GM18951 (cell line): ENCODE data around the gene AKAP13.

ENCODE experiments used
- POLR2A ChIP-seq: IDR thresholded peaks from 4 replicates; pipeline ENCODE4 v1.6.1; 2011; ENCODE audit warnings: mild to moderate bottlenecking; ENCODE audit not compliant: insufficient read length, insufficient read depth; ENCODE audit errors: extremely low read depth
- in situ Hi-C: fragments of 300-500 bp; cut with MboI; formaldehyde crosslinking; loops from one replicate; pipeline ENCODE4 v1.12.0; 2022; ENCODE audit warnings: low sequenced_read_pairs, mixed read lengths, inconsistent platforms; ENCODE audit not compliant: unreplicated experiment

AKAP13 gene

GRCh38 chr15:85749261-85750151 is 369.1 kb downstream of the AKAP13 start:
- TF ChIP-seq POLR2A, result no peak
- in situ Hi-C loops, result loop anchor here (10.0 kb wide), 1 partner anchor 85 kb away; no protein-coding TSS in a partner anchor

GRCh38 chr15:85750319-85751290 is 370.2 kb downstream of the AKAP13 start:
- in situ Hi-C loops, result no loop called here

DNA sequence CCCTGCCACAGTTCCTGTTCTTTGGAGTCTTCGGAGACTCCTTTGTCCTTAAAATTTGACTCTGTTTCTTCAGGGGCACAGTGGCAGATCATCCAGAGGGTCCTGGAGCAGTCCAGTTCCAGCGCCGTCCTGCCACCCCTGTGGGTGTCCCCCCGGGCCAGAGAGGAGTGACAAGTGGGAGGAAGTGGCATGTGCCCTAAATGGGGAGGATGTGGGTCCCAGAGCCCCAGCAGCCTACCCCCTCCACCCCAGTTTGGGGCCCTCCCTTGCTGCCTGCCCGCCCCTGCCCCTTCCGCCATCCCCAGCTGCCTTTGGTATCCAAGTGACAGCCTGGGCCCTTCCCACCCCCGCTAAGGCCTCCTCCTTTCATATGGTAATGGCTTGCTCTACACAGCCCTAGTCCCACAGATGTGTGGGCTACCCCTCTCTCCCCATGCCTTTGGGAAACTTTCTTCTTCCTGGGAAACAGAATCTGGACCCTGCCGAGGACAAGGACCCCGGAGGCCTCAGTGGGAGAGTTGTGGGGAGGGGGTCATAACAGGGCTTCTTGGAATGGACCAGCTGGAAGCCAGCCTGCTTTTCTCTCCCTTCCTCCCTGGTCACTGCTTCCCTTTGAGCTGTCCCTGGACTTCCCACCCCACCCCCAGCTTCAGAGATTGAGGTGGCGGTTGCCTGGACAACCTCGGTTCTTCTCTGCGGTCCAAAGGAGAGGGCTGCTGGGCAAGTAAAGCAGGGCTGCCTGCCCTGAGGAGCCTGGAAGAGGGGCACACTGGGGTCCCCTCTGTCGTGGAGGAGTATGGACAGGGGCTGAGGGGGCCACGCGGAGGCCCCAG is 371.1 kb downstream of the AKAP13 start:
- in situ Hi-C loops, result no loop called here
- no peak for TF ChIP-seq POLR2A

More at GRCh38 chr15:85750319-85751290, 370.2 kb downstream of the AKAP13 start:
- TF ChIP-seq POLR2A, result no peak

- in situ Hi-C loops, result no loop called here
- TF ChIP-seq POLR2A, result no peak
Observed at GRCh38 chr15:85752124-85752475, 371.7 kb downstream of the AKAP13 start.

DNA sequence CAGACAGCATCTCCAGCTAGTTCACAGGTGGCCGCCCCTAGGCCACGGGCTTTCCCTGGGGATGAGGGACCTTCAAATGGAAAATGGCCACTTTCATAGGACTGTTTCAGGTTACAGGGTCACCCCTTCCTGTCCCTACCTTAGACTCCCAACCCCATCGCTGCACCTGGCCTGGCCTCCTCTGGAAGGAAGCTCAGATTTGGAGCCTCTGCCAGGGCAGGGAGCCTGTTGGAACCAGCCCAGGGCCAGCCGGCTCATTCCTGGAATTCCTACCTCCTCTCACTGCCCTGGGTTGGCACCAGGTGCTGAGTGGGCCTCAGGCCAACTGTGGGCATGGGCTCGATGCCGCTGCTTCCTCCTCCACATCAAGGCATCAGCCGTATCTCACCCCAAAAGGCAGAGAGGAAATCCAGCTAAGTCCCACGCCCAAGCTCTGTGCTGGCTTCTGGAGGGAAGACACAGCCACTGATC is 372.1 kb downstream of the AKAP13 start:
- no peak for TF ChIP-seq POLR2A
- in situ Hi-C loops, result no loop called here

- no peak for TF ChIP-seq POLR2A
- in situ Hi-C loops, result no loop called here
Observed at GRCh38 chr15:85753261-85753660, 372.9 kb downstream of the AKAP13 start.

DNA sequence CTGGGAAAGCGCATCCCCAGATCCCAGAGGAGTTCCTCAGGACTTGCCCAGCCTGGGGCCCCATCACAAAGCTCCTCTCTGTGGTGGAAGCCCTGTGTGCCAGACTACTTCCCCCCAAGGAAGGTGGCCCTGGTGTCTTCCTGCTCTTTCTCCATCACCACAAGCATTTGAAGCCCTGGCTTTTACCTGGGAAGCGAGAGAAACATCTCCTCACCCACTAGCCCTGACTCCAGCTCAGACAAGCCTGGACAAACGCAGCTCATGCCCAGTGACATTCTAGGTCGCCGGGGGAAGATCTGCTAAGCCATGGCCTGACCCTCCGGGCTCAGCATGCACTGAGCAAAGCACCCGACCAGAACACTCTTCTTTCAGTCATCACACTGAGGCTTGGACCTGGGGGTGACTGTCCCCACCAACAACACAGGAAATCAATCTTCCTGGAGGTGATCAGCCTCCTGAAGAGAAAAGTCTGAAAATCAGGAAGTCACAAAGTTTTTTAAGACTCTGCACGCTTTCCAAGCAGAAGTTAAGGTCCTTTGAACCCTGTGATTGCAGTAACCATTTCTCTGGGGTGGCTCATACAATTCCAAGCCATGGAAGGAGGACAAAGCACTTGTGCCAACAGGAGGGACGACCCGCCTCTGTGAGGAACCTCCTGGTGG is 373.5 kb downstream of the AKAP13 start:
- no peak for TF ChIP-seq POLR2A
- in situ Hi-C loops, result no loop called here

DNA sequence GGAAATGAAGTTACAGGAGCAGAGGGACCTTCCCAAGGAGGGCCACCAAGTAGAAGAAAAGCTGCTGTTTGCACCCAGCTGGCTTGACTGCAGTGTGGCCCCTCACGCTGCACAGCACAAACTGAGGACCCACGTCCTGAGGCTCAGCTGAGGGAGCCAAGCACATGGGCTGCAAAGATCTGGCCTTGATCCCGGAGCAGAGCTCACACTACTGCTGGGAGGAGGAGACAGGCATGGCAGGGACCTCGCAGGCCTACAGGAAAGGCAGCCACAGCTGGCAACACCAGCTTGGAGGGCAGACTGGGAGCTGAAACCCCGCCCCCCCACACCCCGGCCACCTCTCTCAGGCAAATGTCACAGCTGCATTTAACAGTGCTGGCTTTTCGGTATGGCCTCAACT is 374.6 kb downstream of the AKAP13 start:
- in situ Hi-C loops, result no loop called here
- TF ChIP-seq POLR2A, result no peak

DNA sequence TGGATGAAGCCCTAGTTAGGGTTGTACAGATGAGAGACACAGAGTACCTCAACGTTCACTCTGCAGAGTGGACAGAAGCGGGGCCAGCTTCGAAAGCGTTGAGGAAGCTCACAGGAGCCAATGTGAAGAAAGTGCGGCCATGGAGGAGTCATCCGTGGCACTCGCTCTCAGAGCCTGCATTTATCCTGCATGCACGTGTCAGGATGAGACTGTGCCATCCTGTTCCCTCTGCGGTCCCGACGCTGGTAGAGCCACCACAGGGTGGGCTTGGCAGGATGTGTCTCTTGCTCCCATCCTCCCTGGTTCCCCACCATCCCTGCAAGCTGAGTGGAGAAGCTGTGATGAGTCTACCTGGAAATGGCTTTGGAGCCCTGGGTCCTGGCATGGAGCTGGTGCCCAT is 375.1 kb downstream of the AKAP13 start:
- in situ Hi-C loops, result no loop called here
- no peak for TF ChIP-seq POLR2A

GRCh38 chr15:85755942-85756341 is 375.5 kb downstream of the AKAP13 start:
- in situ Hi-C loops, result no loop called here

DNA sequence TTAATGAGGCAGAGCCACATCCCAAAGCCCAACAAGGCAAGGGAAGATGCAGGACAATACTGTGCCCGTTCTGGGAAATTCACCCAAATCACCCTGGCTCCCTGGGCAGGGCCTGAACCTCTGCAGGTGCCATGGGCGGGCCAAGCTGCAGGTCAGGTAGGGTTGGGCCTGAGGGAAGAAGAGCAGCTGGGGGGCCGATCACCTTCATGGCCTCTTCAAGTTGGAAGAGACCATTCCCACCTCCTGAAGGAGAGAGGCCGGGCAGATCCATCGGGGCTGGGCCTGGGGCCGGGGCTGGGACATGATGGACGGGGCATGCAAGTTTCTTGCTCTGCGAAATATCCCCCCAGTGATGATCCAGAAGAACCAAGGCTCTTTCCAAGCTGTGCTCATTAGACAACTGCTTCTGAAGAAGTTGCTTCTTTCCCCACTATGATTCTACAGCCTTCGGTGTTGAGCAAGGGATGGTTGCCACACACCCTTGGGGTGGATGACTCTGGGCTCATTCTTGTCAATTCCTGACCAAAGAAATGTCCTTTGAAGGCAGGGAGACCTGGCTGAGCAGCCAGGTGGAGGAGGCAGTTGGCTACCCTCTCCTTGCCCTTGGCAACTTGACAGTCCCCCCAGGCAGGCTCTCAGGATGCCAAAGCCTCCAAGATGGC is 376.1 kb downstream of the AKAP13 start:
- no peak for TF ChIP-seq POLR2A
- in situ Hi-C loops, result no loop called here

More at GRCh38 chr15:85755942-85756341, 375.5 kb downstream of the AKAP13 start:
- no peak for TF ChIP-seq POLR2A
